H1 (cell line): ENCODE measurements around the gene CAPN14.

Experiments
- EP300 ChIP-seq, 2 experiments: IDR thresholded peaks; 1 replicate in 1 of 2; 2 replicates in 1 of 2; pipeline ENCODE4 v1.6.1; 2011 to 2012; ENCODE audit warnings: low read depth in 2 of 2, low read length in 2 of 2, mild to moderate bottlenecking in 2 of 2, borderline replicate concordance in 1 of 2, inconsistent platforms in 1 of 2, moderate library complexity in 1 of 2
- EZH2 ChIP-seq: fragments of 200-600 bp; sonication (generic); IDR thresholded peaks from 2 replicates; pipeline ENCODE4 v1.7.1; 2012; ENCODE audit warnings: low read depth, mild to moderate bottlenecking, moderate library complexity, low read length, inconsistent platforms; ENCODE audit not compliant: severe bottlenecking
- GABPA ChIP-seq: IDR thresholded peaks from 2 replicates; pipeline ENCODE4 v1.6.1; 2011; ENCODE audit warnings: mild to moderate bottlenecking, low read length, moderate library complexity, borderline replicate concordance; ENCODE audit not compliant: insufficient read depth
- PHF8 ChIP-seq: fragments of 200-600 bp; sonication (generic); conservative IDR thresholded peaks from 2 replicates; pipeline ENCODE4 v1.7.1; 2012; ENCODE audit warnings: low read depth, mild to moderate bottlenecking, inconsistent platforms, low read length, moderate library complexity
- POLR2A ChIP-seq, 2 experiments: IDR thresholded peaks; 1 replicate in 1 of 2; 2 replicates in 1 of 2; pipeline ENCODE4 v1.6.1; 2011; ENCODE audit warnings: low read depth in 2 of 2, low read length in 2 of 2, mild to moderate bottlenecking in 2 of 2; ENCODE audit errors: control extremely low read depth in 1 of 2
- RAD21 ChIP-seq, 2 experiments: IDR thresholded peaks in 1 of 2; conservative IDR thresholded peaks in 1 of 2; 2 replicates each; pipeline ENCODE4 v1.6.1; 2011; ENCODE audit warnings: low read depth in 2 of 2, low read length in 2 of 2, improper control_type of control experiment in 1 of 2, inconsistent platforms in 1 of 2, mild to moderate bottlenecking in 1 of 2, moderate library complexity in 1 of 2
- TEAD4 ChIP-seq: IDR thresholded peaks from 2 replicates; pipeline ENCODE4 v1.6.1; 2012; ENCODE audit warnings: low read depth, low read length, inconsistent platforms, mixed read lengths
- YY1 ChIP-seq: IDR thresholded peaks from 2 replicates; pipeline ENCODE4 v1.6.1; 2011; ENCODE audit warnings: low read depth, mild to moderate bottlenecking, low read length
- TF ChIP-seq, protein P1 (sequence below), 3 experiments: IDR thresholded peaks; 1 replicate in 2 of 3; 2 replicates in 1 of 3; pipeline versions ENCODE4 v1.5.1 to v1.6.1; 2011; ENCODE audit warnings: low read length in 3 of 3, mild to moderate bottlenecking in 3 of 3, inconsistent platforms in 2 of 3, low read depth in 1 of 3, moderate library complexity in 1 of 3; ENCODE audit not compliant: insufficient read depth in 1 of 3; ENCODE audit errors: control extremely low read depth in 1 of 3

DNA sequence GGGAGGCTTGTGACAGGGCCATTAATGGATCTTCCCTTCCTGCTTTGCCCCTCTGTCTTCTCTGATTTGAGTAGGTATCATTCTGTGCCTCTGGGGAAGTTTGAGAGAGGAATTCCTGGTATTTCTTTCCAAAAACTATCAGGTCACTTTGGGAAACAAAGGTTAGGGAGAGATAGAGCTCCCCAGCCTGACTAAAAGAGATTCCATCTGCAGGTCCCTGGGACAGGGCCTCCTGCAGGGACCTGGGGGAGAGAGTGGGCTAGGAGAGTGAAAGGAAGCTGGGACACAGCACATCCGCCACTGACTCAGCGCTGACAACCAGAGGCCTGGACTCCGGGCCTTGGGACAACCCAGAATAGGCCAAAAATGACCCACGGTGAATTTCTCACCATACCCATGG is 85.4 kb downstream of the CAPN14 start:
- TF ChIP-seq EZH2 (no peak), YY1 (no peak), POLR2A (IDR thresholded peaks at IDR 0.05; ENCODE audit: control extremely low read depth in 1 of 2, low read depth in 2 of 2, low read length in 2 of 2) (no peak), PHF8 (no peak), EP300 (IDR thresholded peaks at IDR 0.05; ENCODE audit: borderline replicate concordance in 1 of 2, low read depth in 2 of 2, low read length in 2 of 2) (no peak), TEAD4 (peak; percentile 55), GABPA (no peak), RAD21 (IDR thresholded peaks at IDR 0.05 in 1 of 2, conservative IDR thresholded peaks at IDR 0.05 in 1 of 2; ENCODE audit: low read depth in 2 of 2, low read length in 2 of 2) (no peak)
- TF ChIP-seq, protein P1, sequence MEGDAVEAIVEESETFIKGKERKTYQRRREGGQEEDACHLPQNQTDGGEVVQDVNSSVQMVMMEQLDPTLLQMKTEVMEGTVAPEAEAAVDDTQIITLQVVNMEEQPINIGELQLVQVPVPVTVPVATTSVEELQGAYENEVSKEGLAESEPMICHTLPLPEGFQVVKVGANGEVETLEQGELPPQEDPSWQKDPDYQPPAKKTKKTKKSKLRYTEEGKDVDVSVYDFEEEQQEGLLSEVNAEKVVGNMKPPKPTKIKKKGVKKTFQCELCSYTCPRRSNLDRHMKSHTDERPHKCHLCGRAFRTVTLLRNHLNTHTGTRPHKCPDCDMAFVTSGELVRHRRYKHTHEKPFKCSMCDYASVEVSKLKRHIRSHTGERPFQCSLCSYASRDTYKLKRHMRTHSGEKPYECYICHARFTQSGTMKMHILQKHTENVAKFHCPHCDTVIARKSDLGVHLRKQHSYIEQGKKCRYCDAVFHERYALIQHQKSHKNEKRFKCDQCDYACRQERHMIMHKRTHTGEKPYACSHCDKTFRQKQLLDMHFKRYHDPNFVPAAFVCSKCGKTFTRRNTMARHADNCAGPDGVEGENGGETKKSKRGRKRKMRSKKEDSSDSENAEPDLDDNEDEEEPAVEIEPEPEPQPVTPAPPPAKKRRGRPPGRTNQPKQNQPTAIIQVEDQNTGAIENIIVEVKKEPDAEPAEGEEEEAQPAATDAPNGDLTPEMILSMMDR (IDR thresholded peaks at IDR 0.05; ENCODE audit: control extremely low read depth in 1 of 3, insufficient read depth in 1 of 3, low read depth in 1 of 3, low read length in 3 of 3) = no peak
